ENCODE results near the gene CA10.

CA10 gene

GRCh38 chr17:52158450-52159042 lies at the start of gene CA10:
Gene CA10, minus strand, starts transcription at chr17:52158714.
- no peak for DNase-seq (ENCODE audit: low read depth)

- no peak for DNase-seq (ENCODE audit: low read depth)
Observed at GRCh38 chr17:52207796-52208195, 49.3 kb upstream of the CA10 start.

- DNase-seq (ENCODE audit: low read depth): no peak
Observed at GRCh38 chr17:52202520-52203080, 44.1 kb upstream of the CA10 start.

- no peak for DNase-seq (ENCODE audit: low read depth)
Observed at GRCh38 chr17:52201767-52202519, 43.4 kb upstream of the CA10 start.

GRCh38 chr17:52191491-52191890 lies 33.0 kb upstream of the CA10 start:
- DNase-seq (ENCODE audit: low read depth): no peak

GRCh38 chr17:52181782-52182181 lies 23.3 kb upstream of the CA10 start:
- DNase-seq (ENCODE audit: low read depth): no peak

GRCh38 chr17:52178012-52178411 lies 19.5 kb upstream of the CA10 start:
- no peak for DNase-seq (ENCODE audit: low read depth)

GRCh38 chr17:52170963-52171572 lies 12.6 kb upstream of the CA10 start:
- DNase-seq (ENCODE audit: low read depth): no peak

- no peak for DNase-seq (ENCODE audit: low read depth)
Observed at GRCh38 chr17:52160136-52160567, 1.6 kb upstream of the CA10 start.

GRCh38 chr17:52159246-52160135 lies 977 bp upstream of the CA10 start:
- no peak for DNase-seq (ENCODE audit: low read depth)

GRCh38 chr17:52157603-52158449 lies 688 bp downstream of the CA10 start:
- DNase-seq (ENCODE audit: low read depth): no peak

GRCh38 chr17:52156576-52157570 lies 1.6 kb downstream of the CA10 start:
- no peak for DNase-seq (ENCODE audit: low read depth)

GRCh38 chr17:52155301-52155700 lies 3.2 kb downstream of the CA10 start:
- DNase-seq (ENCODE audit: low read depth): no peak

- DNase-seq (ENCODE audit: low read depth): no peak
Observed at GRCh38 chr17:52154466-52154865, 4.0 kb downstream of the CA10 start.

- no peak for DNase-seq (ENCODE audit: low read depth)
Observed at GRCh38 chr17:52150935-52151334, 7.6 kb downstream of the CA10 start.

GRCh38 chr17:52149626-52150025 lies 8.9 kb downstream of the CA10 start:
- no peak for DNase-seq (ENCODE audit: low read depth)

GRCh38 chr17:52148969-52149351 lies 9.6 kb downstream of the CA10 start:
- DNase-seq (ENCODE audit: low read depth): no peak

GRCh38 chr17:52148288-52148968 lies 10.1 kb downstream of the CA10 start:
- DNase-seq (ENCODE audit: low read depth): no peak

GRCh38 chr17:52147872-52148271 lies 10.6 kb downstream of the CA10 start:
- no peak for DNase-seq (ENCODE audit: low read depth)

Measured in HS-27A (cell line).